Activated B cell treated with CpG ODN at 0.5 μM for 24 hours (primary cell): ENCODE measurements around the gene MAGEF1. TPM values are rescaled to one million over a fixed set of nuclear protein-coding genes. Genes with fewer than 3 reads are reported as not detected.

ENCODE experiments used
- ATAC-seq: fragments of 200-7000 bp; cut with Tn5 transposase; one replicate; pipeline ENCODE4 v1.10.0; 2021; ENCODE audit warnings: low read depth, mild to moderate bottlenecking, moderate library complexity
- CTCF ChIA-PET: fragments of 350-600 bp; sonication (Branson Sonifier 250); formaldehyde crosslinking; loops from one replicate; lab custom pipeline; 2021; ENCODE audit warnings: antibody characterized with exemption; lab: Charles Lee
- POLR2A ChIA-PET: fragments of 350-600 bp; sonication (Branson Sonifier 250); formaldehyde crosslinking; loops from one replicate; lab custom pipeline; 2021; ENCODE audit warnings: antibody characterized with exemption; lab: Charles Lee
- DNase-seq: peaks from one replicate; pipeline ENCODE4 v3.0.0; 2022
- H3K27ac Mint-ChIP-seq: one replicate; pipeline ENCODE4 v1.8.0; 2020; ENCODE audit warnings: mixed read lengths
- H3K27me3 Mint-ChIP-seq: one replicate; pipeline ENCODE4 v1.8.0; 2021; ENCODE audit warnings: mixed read lengths
- H3K36me3 Mint-ChIP-seq: one replicate; pipeline ENCODE4 v1.8.0; 2021; ENCODE audit warnings: low read depth, mixed read lengths
- H3K4me1 Mint-ChIP-seq: one replicate; pipeline ENCODE4 v1.8.0; 2021; ENCODE audit warnings: mixed read lengths
- H3K4me3 Mint-ChIP-seq: one replicate; pipeline ENCODE4 v1.8.0; 2020; ENCODE audit warnings: mild to moderate bottlenecking, mixed read lengths
- H3K9me3 Mint-ChIP-seq: one replicate; pipeline ENCODE4 v1.8.0; 2020; ENCODE audit warnings: mixed read lengths
- intact Hi-C: fragments of 100-400 bp; cut with micrococcal nuclease; formaldehyde crosslinking; loops from one replicate; pipeline ENCODE4 v1.15.1; 2024
- total RNA-seq: library from RNA; stranded (reverse); gene quantifications from 2 replicates; pipeline ENCODE4 v1.2.3, GENCODE V29; 2022
- TF ChIP-seq, protein P1 (sequence below): fragments of 200-600 bp; IDR thresholded peaks from one replicate; pipeline ENCODE4 v1.8.0; 2022; ENCODE audit warnings: antibody characterized with exemption, mild to moderate bottlenecking

The MAGEF1 gene
- total RNA-seq, 1 donor from 2014 or later, result 18.5 TPM

- ChIA-PET POLR2A (no interaction called here), CTCF (no interaction called here)
- DNase-seq (no peak), ATAC-seq (no peak)
- Mint-ChIP-seq H3K27me3 (no peaks in the 10 kb centered on the region), H3K36me3 (no peaks in the 10 kb centered on the region), H3K4me3 (no peak overlapping the region), H3K9me3 (no peaks in the 10 kb centered on the region), H3K27ac (no peak overlapping the region), H3K4me1 (no peaks in the 10 kb centered on the region)
- intact Hi-C loops, result no loop called here
- TF ChIP-seq, protein P1, sequence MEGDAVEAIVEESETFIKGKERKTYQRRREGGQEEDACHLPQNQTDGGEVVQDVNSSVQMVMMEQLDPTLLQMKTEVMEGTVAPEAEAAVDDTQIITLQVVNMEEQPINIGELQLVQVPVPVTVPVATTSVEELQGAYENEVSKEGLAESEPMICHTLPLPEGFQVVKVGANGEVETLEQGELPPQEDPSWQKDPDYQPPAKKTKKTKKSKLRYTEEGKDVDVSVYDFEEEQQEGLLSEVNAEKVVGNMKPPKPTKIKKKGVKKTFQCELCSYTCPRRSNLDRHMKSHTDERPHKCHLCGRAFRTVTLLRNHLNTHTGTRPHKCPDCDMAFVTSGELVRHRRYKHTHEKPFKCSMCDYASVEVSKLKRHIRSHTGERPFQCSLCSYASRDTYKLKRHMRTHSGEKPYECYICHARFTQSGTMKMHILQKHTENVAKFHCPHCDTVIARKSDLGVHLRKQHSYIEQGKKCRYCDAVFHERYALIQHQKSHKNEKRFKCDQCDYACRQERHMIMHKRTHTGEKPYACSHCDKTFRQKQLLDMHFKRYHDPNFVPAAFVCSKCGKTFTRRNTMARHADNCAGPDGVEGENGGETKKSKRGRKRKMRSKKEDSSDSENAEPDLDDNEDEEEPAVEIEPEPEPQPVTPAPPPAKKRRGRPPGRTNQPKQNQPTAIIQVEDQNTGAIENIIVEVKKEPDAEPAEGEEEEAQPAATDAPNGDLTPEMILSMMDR, result no peak
Observed at GRCh38 chr3:184700759-184701158, 11.1 kb downstream of the MAGEF1 start.

DNA sequence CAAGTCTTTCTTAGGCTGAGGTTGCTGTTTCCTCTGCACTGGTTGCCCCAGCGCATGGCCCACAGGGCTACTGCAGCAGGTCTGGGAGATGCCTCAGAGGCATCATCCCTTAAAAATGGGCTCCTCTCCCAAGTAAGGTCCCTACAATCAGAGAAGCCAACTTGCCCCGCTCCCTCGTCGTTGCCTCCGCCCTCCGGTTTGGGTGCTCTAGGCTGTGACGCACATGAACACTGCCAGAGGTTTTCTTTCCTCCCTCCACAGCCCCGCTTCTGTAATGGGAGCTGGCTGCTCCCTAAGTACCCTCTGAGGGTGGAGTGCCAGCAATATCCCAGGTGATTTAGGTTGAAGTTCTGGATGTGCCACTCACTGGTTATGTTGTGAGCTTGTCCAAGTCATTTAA, 14.0 kb downstream of the MAGEF1 start:
- no peaks in the 10 kb centered on the region for H3K4me1 Mint-ChIP-seq
- TF ChIP-seq, protein P1, result no peak
- CTCF ChIA-PET, result interaction anchor here (0.7 kb wide), 1 partner anchor 91 kb away, joined by 3 read pairs; no protein-coding TSS in a partner anchor
- no peaks in the 10 kb centered on the region for H3K9me3 Mint-ChIP-seq
- H3K27me3 Mint-ChIP-seq, result no peaks in the 10 kb centered on the region
- intact Hi-C loops, result no loop called here
- no peak for DNase-seq
- no peaks in the 10 kb centered on the region for H3K36me3 Mint-ChIP-seq
- H3K4me3 Mint-ChIP-seq, result no peak overlapping the region
- POLR2A ChIA-PET, result no interaction called here
- no peak for ATAC-seq
- H3K27ac Mint-ChIP-seq, result no peak overlapping the region

GRCh38 chr3:184696697-184697096, 15.2 kb downstream of the MAGEF1 start:
- intact Hi-C loops, result no loop called here
- Mint-ChIP-seq H3K9me3 (no peaks in the 10 kb centered on the region), H3K27me3 (no peaks in the 10 kb centered on the region), H3K4me3 (no peak overlapping the region), H3K36me3 (no peaks in the 10 kb centered on the region), H3K27ac (no peak overlapping the region), H3K4me1 (peaks cover 8% of the 10 kb centered on the region)
- CTCF ChIA-PET, result no interaction called here
- POLR2A ChIA-PET, result interaction anchor here (0.6 to 0.7 kb wide), 2 partner anchors 13 to 14 kb away, joined by 3 to 4 read pairs; no protein-coding TSS in a partner anchor
- no peak for DNase-seq
- no peak for ATAC-seq
- TF ChIP-seq, protein P1, result no peak

DNA sequence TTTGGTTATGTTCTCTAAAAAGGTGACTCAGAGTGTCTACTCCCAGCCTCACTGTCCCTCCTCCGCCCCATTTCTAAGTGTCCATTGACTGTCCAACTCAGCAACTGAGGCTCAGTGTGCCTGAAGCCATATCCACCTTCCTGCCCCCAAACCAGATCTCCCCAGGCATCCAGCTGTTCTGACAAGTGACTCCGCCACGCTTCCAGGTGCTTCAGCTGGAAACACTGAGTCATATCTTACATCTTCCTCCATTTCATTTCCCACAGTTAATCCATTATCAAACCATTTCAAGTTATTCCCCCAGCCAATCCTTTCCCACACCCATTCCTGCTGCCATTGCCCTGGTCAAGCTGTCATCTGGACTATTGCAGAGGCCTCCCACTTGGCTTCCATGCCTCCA, 17.1 kb downstream of the MAGEF1 start:
- Mint-ChIP-seq H3K27ac (no peak overlapping the region), H3K4me3 (no peak overlapping the region), H3K27me3 (no peaks in the 10 kb centered on the region), H3K4me1 (peaks cover 26% of the 10 kb centered on the region), H3K36me3 (no peaks in the 10 kb centered on the region), H3K9me3 (no peaks in the 10 kb centered on the region)
- TF ChIP-seq, protein P1, result no peak
- DNase-seq, result no peak
- ChIA-PET CTCF (no interaction called here), POLR2A (no interaction called here)
- intact Hi-C loops, result no loop called here
- no peak for ATAC-seq

- H3K4me3 Mint-ChIP-seq, result no peak overlapping the region
- H3K36me3 Mint-ChIP-seq, result no peaks in the 10 kb centered on the region
- no peak for ATAC-seq
- intact Hi-C loops, result no loop called here
- no peak for DNase-seq
- H3K27me3 Mint-ChIP-seq, result no peaks in the 10 kb centered on the region
- ChIA-PET CTCF (no interaction called here), POLR2A (no interaction called here)
- H3K4me1 Mint-ChIP-seq, result peaks cover 29% of the 10 kb centered on the region
- no peaks in the 10 kb centered on the region for H3K9me3 Mint-ChIP-seq
- no peak overlapping the region for H3K27ac Mint-ChIP-seq
- TF ChIP-seq, protein P1, result no peak
Observed at GRCh38 chr3:184694133-184694665, 17.7 kb downstream of the MAGEF1 start.
